ENCODE measurements around the gene FBF1. TPM values are rescaled to one million over a fixed set of nuclear protein-coding genes. Genes with fewer than 3 reads are reported as not detected.

FBF1 gene
- total and polyA plus RNA-seq, 9 of the 15 experiments (the other 6 are each of a cell fraction or from before 2014, with no cell fraction given), result 0.46 to 14.9 (median 7.5) TPM

DNA sequence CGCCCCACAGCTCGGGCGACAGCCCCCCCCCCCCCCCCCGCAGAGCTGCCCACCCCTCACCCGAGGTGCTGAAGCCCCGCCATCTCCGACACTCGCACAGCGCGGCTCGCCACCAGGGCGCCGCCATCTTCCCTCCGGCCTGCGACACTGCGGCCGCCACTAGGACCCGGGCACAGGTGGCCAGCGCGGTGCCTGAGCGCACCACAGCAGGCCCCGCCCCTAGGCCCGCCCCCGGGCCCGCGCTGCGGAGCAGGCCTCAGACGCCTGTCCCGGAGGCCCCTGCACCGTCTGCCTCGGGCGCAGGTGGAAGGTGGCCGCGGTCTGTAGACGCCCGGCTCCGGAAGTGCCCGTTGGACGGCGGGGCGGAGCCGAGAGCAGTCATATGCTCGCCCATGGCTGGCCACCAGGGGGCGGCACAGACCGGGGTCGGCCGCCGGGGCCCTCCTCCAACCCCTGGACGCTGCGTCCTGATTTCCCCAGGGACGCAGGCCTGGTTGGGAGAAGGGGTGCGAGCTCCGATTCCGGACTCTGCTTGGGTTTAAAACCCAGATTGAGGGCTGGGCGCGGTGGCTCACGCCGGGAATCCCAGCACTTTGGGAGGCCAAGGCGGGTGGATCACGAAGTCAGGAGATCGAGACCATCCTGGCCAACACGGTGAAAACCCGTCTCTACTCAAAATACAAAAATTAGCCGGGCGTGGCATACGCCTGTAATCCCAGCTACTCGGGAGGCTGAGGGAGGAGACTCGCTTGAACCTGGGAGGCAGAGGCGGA is 35.9 kb downstream of the FBF1 start, which contains the start of gene MRPL38 (continued):
- TF ChIP-seq, protein P1, sequence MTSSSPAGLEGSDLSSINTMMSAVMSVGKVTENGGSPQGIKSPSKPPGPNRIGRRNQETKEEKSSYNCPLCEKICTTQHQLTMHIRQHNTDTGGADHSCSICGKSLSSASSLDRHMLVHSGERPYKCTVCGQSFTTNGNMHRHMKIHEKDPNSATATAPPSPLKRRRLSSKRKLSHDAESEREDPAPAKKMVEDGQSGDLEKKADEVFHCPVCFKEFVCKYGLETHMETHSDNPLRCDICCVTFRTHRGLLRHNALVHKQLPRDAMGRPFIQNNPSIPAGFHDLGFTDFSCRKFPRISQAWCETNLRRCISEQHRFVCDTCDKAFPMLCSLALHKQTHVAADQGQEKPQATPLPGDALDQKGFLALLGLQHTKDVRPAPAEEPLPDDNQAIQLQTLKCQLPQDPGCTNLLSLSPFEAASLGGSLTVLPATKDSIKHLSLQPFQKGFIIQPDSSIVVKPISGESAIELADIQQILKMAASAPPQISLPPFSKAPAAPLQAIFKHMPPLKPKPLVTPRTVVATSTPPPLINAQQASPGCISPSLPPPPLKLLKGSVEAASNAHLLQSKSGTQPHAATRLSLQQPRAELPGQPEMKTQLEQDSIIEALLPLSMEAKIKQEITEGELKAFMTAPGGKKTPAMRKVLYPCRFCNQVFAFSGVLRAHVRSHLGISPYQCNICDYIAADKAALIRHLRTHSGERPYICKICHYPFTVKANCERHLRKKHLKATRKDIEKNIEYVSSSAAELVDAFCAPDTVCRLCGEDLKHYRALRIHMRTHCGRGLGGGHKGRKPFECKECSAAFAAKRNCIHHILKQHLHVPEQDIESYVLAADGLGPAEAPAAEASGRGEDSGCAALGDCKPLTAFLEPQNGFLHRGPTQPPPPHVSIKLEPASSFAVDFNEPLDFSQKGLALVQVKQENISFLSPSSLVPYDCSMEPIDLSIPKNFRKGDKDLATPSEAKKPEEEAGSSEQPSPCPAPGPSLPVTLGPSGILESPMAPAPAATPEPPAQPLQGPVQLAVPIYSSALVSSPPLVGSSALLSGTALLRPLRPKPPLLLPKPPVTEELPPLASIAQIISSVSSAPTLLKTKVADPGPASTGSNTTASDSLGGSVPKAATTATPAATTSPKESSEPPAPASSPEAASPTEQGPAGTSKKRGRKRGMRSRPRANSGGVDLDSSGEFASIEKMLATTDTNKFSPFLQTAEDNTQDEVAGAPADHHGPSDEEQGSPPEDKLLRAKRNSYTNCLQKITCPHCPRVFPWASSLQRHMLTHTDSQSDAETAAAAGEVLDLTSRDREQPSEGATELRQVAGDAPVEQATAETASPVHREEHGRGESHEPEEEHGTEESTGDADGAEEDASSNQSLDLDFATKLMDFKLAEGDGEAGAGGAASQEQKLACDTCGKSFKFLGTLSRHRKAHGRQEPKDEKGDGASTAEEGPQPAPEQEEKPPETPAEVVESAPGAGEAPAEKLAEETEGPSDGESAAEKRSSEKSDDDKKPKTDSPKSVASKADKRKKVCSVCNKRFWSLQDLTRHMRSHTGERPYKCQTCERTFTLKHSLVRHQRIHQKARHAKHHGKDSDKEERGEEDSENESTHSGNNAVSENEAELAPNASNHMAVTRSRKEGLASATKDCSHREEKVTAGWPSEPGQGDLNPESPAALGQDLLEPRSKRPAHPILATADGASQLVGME (CRISPR knock-in tag; IDR thresholded peaks at IDR 0.05), result 0 out of 2 replicates have a peak, but pooled peaks have one; percentile 34
- TF ChIP-seq, protein P2, sequence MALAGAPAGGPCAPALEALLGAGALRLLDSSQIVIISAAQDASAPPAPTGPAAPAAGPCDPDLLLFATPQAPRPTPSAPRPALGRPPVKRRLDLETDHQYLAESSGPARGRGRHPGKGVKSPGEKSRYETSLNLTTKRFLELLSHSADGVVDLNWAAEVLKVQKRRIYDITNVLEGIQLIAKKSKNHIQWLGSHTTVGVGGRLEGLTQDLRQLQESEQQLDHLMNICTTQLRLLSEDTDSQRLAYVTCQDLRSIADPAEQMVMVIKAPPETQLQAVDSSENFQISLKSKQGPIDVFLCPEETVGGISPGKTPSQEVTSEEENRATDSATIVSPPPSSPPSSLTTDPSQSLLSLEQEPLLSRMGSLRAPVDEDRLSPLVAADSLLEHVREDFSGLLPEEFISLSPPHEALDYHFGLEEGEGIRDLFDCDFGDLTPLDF (CRISPR knock-in tag; IDR thresholded peaks at IDR 0.05), result peak; percentile 72; the same call in 1 of the 2 replicates
- peak; percentile 57 for TF ChIP-seq NEUROD1 (IDR thresholded peaks at IDR 0.05; ENCODE audit: borderline replicate concordance, low read depth, low read length, partially characterized antibody)
- no peak for TF ChIP-seq NFE2L1 (tag; IDR thresholded peaks at IDR 0.05; ENCODE audit: borderline replicate concordance, low read depth)
- peak; percentile 77 for TF ChIP-seq ATF7 (IDR thresholded peaks at IDR 0.05)
- peak; percentile 77 for TF ChIP-seq TOE1 (IDR thresholded peaks at IDR 0.05; ENCODE audit: borderline replicate concordance)
- TF ChIP-seq TOE1 (CRISPR knock-in tag; IDR thresholded peaks at IDR 0.05; ENCODE audit: borderline replicate concordance, low read depth), result no peak
- TF ChIP-seq DACH1 (IDR thresholded peaks at IDR 0.05; ENCODE audit: partially characterized antibody), result peak; percentile 54
- no peak for TF ChIP-seq SMARCC2 (IDR thresholded peaks at IDR 0.05; ENCODE audit: low read depth)
- TF ChIP-seq EP400 (IDR thresholded peaks at IDR 0.05), result peak; percentile 79
- no peak for TF ChIP-seq ZFP30 (CRISPR knock-in tag; IDR thresholded peaks at IDR 0.05; ENCODE audit: borderline replicate concordance)
- TF ChIP-seq, protein P3, sequence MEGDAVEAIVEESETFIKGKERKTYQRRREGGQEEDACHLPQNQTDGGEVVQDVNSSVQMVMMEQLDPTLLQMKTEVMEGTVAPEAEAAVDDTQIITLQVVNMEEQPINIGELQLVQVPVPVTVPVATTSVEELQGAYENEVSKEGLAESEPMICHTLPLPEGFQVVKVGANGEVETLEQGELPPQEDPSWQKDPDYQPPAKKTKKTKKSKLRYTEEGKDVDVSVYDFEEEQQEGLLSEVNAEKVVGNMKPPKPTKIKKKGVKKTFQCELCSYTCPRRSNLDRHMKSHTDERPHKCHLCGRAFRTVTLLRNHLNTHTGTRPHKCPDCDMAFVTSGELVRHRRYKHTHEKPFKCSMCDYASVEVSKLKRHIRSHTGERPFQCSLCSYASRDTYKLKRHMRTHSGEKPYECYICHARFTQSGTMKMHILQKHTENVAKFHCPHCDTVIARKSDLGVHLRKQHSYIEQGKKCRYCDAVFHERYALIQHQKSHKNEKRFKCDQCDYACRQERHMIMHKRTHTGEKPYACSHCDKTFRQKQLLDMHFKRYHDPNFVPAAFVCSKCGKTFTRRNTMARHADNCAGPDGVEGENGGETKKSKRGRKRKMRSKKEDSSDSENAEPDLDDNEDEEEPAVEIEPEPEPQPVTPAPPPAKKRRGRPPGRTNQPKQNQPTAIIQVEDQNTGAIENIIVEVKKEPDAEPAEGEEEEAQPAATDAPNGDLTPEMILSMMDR (IDR thresholded peaks at IDR 0.05 in 2 of 3, conservative IDR thresholded peaks at IDR 0.05 in 1 of 3; ENCODE audit: insufficient read depth in 2 of 3, low read depth in 1 of 3, low read length in 3 of 3), result peak; percentile 92 to 97 (median 95)
- TF ChIP-seq PHF21A (IDR thresholded peaks at IDR 0.05; ENCODE audit: borderline replicate concordance, low read depth), result peak; percentile 95
- peak; percentile 54 for TF ChIP-seq NFE2 (IDR thresholded peaks at IDR 0.05; ENCODE audit: low read depth)
- TF ChIP-seq ETV1 (tag; conservative IDR thresholded peaks at IDR 0.05; ENCODE audit: low read depth), result peak; percentile 96
- TF ChIP-seq TRIM24 (IDR thresholded peaks at IDR 0.05), result peak in 1 of 2 experiments; percentile 53; a peak in 1 of 4 replicates
- TF ChIP-seq L3MBTL2 (IDR thresholded peaks at IDR 0.05), result peak; percentile 88
